Activated CD8-positive, alpha-beta memory T cell treated with anti-CD3 and anti-CD28 coated beads for 24 hours (primary cell): ENCODE data around the gene OR1J1.
A peak's percentile ranks its signal among the peaks of the same experiment; 100 is the strongest.

Source experiments
- DNase-seq: peaks from one replicate; pipeline ENCODE4 v3.0.0-alpha.2; 2020

The OR1J1 gene, protein sequence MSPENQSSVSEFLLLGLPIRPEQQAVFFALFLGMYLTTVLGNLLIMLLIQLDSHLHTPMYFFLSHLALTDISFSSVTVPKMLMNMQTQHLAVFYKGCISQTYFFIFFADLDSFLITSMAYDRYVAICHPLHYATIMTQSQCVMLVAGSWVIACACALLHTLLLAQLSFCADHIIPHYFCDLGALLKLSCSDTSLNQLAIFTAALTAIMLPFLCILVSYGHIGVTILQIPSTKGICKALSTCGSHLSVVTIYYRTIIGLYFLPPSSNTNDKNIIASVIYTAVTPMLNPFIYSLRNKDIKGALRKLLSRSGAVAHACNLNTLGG

DNA sequence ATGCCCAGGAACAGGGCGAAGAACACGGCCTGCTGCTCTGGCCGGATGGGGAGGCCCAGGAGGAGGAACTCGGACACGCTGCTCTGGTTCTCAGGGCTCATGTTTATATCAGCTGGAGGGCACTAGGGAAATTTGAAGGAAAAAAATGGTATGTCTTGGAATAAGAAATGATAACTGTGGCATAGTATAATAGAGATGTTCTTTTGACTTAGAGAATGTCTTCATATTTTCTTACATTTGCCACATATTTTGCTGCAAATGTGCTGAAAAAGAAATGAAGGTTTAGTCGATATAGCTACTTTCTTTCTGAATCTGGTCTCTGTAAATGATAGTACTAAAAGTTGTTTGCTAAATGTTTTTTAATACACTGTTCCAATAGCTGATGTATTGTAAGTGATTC, at the start of gene OR1J1:
TSS of gene OR1J1 (minus strand) at position 101 of the 400 bp plus-strand sequence. CDS start at position 101, 0 bp downstream.
- no peak for DNase-seq

DNA sequence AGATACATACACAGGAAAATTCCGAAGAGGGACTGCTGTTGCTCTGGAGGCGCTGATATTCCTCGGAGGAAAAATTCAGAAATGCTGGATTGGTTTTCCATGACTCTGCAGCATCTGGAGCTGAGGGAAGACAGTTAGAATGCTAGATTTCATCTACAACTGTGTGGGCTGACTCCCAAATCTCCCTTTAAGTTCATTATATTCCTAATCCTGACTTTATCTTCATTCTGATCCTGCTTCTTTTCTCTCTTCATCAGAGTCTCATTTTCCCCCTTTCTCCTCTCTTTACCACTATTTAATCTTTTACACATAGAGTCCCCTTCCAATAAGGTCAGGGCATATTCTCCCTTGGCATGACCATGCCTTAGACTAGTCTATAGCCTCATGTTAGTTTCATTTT, 49.5 kb upstream of the OR1J1 start, which contains the start of gene OR1N1:
TSS of gene OR1N1 (minus strand) at position 101 of the 400 bp plus-strand sequence. CDS start at position 101, 0 bp downstream.
- DNase-seq = no peak

DNA sequence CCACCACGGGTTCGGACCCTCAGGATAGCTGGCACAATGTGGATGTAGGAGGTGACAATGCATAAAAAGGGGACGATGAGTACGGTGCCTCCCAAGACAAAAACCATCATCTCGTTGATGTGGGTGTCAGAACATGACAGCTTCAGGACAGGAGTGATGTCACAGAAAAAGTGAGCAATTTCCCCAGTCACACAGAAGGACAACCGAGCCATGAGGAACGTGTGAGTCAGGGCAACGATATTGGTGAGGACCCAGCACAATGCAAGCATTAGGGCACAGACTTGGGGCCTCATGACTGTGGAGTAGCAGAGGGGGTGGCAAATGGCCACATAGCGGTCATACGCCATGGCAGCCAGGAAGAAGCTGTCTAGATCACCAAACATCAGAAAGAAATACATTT, 48.9 kb upstream of the OR1J1 start:
- DNase-seq = no peak

DNA sequence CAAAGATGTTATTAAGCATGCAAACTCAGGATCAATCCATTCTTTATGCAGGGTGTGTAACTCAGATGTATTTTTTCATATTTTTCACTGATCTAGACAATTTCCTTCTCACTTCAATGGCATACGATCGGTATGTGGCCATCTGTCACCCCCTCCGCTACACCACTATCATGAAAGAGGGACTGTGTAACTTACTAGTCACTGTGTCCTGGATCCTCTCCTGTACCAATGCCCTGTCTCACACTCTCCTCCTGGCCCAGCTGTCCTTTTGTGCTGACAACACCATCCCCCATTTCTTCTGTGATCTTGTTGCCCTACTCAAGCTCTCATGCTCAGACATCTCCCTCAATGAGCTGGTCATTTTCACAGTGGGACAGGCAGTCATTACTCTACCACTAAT, 41.6 kb upstream of the OR1J1 start:
- no peak for DNase-seq

DNA sequence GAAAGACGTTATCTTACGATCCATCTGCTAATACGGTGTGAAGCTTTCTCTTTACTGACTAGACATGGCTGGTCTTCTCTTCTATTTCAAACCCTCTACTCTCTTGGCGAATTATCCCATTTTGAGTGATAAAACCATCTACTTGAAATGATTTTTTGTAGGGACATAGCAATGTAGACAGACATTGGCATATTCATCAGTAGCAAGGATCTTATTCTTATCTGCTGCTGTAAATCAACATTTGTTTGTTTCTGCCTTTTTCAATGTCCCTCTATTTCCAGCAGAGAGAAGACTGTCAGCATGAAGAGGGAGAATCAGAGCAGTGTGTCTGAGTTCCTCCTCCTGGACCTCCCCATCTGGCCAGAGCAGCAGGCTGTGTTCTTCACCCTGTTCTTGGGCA, 41.1 kb upstream of the OR1J1 start, which contains the start of gene OR1J4:
TSS of gene OR1J4 (plus strand) at position 301 of the 400 bp plus-strand sequence. CDS start at position 301, 0 bp downstream.
- no peak for DNase-seq

DNA sequence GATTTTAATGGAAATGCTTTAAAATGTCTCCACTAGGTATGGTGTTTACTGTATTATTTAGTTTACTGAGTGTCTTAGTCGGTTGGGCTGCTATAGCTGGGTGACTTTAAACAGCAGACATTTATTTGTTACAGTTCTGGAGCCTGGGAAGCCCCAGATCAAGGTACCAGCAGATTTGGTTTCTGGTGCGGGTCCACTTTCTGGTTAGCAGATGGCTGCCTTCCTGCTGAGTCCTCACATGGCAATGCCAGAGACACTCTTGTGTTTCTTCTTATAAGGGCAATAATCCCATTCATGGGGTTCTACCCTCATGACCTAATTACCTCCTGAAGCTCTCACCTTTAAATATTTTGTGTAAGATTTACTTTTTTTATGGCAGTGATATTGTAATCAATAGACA, 40.5 kb upstream of the OR1J1 start:
- DNase-seq = no peak

DNA sequence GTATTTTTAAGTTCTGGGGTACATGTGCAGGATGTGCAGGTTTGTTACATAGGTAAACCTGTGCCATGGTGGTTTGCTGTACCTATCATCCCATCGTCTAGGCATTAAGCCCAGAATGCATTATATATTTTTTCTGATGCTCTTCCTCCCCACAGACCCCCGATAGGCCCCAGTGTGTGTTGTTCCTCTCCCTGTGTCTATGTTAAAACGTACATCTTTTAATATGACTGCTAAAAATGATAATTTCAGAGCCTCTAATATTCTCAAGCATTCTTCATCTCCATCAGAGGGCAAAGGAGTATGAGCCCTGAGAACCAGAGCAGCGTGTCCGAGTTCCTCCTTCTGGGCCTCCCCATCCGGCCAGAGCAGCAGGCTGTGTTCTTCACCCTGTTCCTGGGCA, 32.8 kb upstream of the OR1J1 start, which contains the start of gene OR1J2:
TSS of gene OR1J2 (plus strand) at position 301 of the 400 bp plus-strand sequence. CDS start at position 301, 0 bp downstream.
- no peak for DNase-seq

DNA sequence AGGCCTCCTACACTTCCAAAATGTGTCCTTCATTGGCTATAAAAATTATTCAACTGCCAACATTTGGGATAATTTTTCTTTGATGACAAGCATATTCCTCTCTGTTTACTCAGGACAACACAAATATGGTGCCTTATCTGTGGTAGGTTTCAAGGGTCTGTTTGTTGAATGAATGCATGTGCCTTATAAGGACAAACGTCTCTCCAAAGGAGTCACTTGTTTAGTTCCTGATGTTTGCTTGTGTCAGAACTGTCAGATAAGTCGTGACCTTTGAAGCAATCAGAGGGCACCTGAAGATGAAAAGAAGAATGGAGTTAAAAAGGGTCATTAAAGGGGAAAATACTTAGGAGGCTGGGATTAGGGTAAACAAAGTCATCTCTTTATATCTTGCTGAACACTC, 29.2 kb upstream of the OR1J1 start:
- no peak for DNase-seq

DNA sequence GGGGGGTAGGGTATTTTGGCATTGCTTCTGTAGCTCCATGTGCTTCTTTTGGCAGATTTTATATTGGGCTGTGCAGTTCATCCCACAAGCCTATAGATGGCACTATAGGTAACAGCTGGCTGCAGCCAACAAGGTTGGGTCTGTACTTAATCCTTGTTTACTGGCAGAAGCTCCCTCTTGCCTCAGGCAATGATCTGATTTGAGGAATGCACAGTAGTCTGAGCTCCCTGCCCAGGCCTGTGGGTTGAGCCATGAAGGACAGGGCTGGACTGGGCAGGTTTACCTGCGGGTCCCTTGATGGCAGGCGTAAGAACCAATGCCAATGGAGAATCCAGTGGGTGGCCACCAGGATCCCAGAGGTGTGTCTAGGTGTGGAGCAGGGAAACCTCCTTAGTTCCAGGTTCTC, 21.2 kb upstream of the OR1J1 start:
- peak; percentile 56 for DNase-seq

DNA sequence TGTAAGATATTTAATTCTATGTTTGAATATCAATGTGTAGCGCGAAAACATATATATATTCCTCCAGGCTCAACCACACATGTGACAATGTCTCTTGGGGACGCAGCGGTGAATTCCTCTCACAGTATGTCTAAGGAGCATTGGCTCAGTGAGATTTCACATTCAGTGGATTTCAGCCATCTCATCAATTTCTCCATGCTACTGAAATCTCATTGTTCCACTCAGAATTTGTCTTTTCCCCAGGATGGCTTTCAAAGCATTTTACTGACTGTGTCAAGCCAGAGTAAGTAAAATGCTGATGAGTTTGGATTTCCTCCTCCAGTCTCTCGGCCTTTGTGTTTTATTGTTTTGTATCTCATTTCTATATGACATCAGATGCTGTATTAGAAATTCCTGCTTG, 1.3 kb upstream of the OR1J1 start:
- no peak for DNase-seq

DNA sequence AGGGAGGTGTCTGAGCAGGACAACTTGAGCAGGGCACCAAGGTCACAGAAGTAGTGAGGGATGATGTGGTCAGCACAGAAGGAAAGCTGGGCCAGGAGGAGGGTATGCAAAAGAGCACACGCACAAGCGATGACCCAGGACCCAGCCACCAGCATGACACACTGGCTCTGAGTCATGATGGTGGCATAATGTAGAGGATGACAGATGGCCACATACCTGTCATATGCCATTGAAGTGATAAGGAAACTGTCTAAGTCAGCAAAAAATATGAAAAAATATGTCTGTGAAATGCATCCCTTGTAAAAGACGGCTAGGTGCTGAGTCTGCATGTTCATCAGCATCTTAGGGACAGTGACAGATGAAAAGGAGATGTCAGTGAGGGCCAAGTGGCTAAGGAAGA, 380 bp downstream of the OR1J1 start:
- DNase-seq = no peak

DNA sequence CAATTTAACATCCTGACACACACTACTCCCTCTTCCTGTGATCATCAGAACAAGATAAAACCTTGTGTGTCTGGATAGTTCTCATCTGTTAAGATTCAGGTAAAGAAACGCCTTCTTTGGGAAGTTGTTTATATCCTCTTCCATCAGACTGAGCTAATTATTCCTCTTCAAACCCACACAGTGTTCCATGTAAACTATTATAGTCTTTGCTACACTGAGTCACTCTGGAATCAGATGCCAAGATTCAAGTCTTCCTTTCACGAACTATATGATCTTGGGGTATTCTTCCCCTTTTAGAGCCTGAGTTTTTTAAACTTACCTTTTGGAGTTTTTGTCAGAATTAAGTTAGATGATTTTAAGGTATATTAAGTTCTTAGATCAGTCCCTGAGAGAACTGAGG, 2.0 kb downstream of the OR1J1 start:
- DNase-seq = no peak

DNA sequence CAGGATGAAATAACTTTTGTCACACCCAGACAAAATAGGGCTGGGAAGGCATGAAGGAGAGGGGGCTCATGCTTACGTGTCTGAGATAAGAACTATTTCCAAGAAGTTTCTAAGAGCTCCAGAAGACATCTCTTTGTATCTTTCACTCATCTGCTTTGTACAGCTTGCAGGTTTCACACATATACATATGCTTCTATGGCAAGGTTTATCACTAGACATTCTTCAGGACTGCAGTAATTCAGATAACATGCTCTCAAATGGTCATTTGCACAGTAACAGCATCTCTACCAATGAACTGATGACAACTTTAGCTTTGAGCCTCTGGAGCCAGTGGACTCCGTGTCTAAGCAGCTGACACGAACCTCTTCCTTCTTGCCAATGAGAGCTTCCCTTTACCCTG, 3.2 kb downstream of the OR1J1 start:
- no peak for DNase-seq

DNA sequence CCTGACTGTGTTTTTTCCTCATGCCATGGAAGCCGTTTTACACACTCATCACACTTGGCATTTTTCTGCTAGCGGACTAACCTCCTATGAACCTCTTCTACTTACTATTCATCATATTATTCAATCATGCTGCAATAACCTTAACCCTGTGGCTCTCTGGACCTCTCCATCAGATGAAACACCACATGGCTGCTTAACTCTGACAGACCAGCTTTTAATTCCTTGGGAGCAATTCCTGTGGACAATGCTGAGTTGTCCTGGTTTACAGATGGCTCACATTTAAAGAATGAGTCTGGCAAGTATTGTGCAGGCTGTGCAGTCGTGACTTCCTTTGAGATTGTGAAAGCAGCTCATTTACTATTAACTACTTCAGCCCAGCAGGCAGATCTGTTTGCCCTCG, 9.0 kb downstream of the OR1J1 start:
- DNase-seq = no peak

DNA sequence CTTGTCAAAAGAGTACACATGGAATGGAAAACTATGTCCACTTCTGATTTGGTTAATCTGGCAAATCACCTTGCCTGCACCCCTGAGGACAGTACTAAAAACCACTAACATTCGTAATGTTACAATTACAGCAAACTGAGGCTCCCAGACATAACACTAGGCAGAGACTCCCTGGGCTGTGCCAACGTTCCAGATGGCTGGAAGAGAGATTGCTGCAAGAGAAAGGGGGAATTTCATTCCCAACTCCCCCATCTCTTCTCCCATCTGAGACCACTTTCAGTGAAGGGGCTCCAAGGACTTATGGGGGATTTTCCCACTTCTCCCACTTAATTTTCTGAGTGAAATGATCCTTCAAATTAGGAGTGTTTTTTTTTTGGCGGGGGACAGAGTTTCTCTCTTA, 11.3 kb downstream of the OR1J1 start:
- DNase-seq = no peak

DNA sequence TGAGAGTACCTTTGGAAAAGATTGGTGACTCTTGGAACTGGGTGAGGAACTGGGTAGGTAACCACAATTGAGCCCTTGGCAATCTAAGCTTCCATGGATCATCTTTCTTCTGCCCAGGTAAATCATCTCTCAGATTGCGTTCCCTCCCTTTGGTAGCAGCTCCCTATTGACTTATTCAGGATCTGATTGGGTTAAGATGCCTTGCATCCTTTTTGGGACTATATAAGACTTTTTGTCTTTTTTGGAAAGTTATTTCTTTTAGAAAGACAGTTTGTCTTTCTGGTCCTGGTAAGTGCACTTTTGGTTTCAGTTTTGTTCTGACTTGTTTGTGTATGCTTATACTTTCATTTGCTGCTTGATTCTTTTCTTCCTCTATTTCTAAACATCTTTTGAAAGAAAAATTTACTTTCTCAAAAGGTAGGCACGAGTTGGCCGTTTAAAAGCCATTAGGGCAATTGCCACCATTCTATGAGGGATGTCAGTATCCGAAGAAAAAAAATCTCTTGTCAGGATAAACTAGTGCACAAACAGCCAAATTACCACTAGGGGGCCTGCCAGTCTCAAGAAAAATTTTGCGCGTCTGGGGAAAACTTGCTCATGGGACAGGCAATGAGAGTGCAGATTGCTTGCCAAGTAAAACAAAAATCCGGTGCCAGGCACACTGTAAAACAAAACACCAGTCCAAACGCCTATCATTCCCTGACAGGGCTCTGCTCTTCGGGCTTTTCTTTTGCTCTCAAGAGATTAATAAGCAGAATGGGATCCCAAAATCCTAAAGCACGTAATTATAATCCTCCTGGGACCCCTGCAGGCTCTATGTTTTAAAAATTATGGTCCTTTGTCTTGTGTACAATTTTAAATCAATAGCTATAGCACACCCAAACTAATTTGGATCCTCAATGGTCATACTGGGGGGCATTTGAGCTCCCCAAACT, 12.8 kb downstream of the OR1J1 start:
- peak; percentile 78 for DNase-seq

DNA sequence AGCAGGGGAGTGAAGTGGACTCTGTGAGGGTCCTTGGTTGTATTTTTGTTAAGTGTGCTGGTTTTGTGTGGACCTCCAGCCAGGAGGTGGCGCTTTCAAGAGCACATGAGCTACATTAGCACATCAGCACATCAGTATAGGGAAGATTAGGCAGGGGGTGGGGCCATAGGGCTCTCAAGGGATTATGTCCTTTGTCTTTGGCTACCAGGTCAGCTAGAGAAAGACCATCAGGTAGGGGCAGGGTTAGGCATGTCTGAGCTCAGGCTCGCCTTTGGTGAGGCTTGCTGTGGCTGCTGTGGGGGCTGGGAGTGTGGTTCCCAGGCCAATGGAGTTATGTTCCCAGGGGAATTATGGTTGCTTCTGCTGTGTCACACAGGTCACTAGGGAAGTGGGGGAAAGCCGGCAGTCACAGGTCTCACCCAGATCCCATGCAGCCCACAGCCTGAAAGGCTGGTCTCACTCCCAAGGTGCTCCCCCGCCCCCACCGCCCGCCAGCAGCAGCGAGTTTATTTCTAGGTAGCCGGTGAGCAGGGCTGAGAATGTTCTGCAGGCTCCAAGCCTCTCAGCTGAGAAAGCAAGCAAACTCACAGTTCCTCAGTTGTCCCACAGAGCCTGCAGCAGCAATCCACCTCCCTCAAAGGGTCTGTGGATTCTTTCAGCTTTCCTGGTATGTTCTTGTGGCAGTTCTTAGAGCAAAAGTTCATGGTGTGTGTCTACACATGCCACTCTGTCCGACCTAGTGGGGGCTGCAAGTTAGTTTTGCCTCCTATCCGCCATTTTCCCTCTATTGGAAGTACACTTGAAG, 13.7 kb downstream of the OR1J1 start:
- no peak for DNase-seq

DNA sequence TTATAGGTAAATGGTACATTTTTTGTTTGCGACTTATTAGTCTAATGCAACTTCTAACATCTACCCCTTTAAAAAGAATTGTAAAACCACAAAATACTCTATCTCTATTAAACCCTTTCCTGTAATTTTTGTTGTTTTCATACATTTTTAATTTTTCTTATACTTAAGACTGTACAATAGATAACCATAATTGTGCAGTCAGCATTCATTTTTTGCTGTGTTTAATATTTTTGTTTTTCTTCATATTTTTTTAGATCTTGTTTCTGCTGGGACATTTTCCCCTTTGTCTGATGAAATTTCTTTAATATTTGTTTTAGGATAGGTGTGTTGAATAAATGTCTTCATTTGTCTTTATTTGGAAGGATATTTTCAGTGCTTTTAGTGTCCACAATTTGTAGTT, 19.9 kb downstream of the OR1J1 start:
- no peak for DNase-seq

DNA sequence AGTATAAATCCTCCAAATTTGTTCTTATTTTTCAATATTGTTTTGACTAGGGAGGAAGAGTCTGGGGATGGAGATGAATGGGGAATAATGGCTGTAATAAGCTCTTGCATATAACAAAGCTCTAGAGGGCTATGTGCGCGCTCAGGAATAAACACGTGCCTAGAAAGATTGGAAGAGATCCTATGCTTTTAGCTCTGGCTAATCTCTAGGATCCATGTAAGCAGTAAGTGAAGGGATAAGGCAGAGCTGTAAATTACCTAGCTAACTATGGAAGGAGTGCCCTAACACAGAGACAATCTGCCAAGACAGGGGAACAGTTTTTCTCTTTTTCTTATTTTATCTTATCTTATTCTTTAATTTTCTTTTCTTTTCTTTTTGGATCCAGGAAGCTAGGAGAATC, 21.6 kb downstream of the OR1J1 start:
- DNase-seq = no peak

DNA sequence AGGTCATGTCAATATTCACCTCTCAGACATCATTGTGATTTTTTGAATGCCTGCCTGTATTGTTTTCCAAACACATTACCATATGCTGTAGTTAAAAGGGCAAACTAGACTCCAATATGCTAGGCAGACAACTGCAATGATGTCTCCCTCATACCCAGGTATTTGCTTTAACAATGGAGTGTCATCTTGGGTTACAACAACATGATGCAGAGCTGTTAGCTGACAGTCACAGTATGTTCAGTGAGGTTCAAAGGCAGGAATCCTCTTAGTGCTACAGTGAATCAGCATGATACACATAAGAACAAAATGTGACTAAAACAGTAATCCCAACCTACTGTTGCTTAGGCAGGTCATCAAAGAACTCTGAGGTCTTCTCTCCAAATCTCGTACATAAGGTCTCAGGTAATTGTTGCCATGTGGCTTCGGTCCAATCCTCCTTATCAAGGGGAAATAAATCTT, 24.0 kb downstream of the OR1J1 start:
- no peak for DNase-seq

DNA sequence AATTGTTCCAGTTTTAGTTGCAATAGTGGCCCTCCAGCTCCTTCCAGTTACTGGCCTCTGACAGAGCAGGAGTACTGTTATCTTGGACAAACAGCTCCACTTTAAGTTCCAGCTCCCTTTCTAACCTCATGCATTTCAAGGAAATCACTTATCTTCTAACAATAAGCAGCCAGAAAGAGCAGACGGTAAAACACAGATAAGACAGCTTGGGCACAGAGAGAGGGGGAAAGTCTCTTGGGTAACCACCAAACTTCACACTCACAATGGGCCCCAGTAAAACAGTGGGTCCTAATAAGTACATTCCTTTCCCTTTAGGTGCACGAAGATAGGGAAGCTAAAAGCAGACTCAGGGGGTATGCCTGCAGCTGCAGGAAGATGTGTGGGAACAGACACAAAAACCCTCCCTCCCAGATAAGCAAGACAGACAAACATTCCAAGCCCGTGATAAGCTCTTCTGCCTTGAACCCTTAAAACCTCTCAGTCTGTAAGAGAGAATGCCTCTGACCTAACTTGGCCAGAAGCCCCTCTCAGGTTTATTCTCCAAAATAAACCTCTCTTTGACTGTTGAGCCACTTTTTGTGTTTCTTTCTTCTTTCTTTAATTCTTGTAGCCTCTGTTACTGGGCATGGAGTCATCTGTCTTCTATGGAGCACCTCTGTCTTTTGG, 30.8 kb downstream of the OR1J1 start:
- DNase-seq = no peak

DNA sequence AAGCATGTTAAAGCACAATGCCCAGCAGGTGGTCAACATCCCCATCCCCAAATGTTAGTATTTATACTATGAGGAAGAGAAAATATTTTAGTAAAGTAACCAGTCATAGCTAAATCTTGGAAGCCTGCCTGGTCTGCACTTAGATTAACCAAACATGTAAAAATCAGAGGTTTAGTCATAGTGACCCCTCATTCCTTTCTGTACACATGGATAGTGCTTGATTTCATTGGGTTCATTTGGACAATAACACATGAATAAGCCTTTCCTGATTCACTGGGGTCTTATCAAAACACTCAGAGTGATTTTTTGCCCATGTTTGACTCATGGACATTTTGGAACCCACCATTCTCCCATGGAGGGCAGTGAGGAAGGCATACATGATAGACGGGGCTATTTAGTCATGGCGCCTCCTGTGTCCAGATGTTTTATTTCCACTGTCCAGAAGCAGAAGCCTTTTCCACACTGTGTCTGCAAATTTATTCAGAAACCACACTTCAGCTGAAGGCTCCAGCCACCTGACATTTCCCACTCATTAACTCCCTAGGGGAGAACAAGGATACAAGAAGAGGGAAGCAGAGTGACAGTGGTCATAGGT, 32.5 kb downstream of the OR1J1 start:
- no peak for DNase-seq
